ENCODE measurements around the gene AGAP5.
A peak's percentile ranks its signal among the peaks of the same experiment; 100 is the strongest.
"Not testable (repeated sequence)": the region's sequence is repeated elsewhere in the genome, so short reads cannot be mapped to it uniquely, and the experiment has no call there.

AGAP5 gene

GRCh38 chr10:73664156-73665040 lies 33.5 kb downstream of the AGAP5 start:
- H3K27me3 ChIP-seq (replicated peaks); DNase-seq; in situ Hi-C loops (cut with HindIII; ENCODE audit: low pct_ligation_motif_present, low sequenced_read_pairs); H3K4me3 ChIP-seq (ENCODE audit: low read depth, low read length); H3K27ac ChIP-seq; H3K36me3 ChIP-seq (replicated peaks): not testable (repeated sequence)

DNA sequence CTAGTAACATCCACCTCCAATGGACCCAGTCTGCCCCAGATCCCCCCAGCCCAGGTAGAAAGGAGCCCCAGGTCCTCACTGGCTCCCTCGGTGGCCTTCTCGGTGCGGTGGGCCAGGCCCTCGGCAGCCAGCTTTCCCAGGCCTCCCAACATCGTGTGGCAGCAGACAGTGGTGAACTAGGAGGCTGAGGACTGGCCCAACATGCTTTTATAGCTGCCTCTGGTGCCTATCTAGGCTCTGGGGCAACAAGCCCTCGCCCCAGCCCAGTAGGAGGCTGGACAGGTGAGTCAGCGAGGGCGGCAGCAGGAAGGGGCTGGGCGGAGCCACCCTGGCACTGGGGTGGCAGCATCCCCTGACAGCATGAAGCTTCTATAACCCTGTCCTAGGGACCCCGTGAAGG lies 34.3 kb downstream of the AGAP5 start:
- H3K27ac ChIP-seq; in situ Hi-C loops (cut with HindIII; ENCODE audit: low pct_ligation_motif_present, low sequenced_read_pairs); H3K36me3 ChIP-seq (replicated peaks); H3K27me3 ChIP-seq (replicated peaks); H3K4me3 ChIP-seq (ENCODE audit: low read depth, low read length); DNase-seq: not testable (repeated sequence)

GRCh38 chr10:73662705-73663104 lies 35.2 kb downstream of the AGAP5 start:
- DNase-seq; H3K36me3 ChIP-seq (replicated peaks); H3K27ac ChIP-seq; in situ Hi-C loops (cut with HindIII; ENCODE audit: low pct_ligation_motif_present, low sequenced_read_pairs); H3K4me3 ChIP-seq (ENCODE audit: low read depth, low read length); H3K27me3 ChIP-seq (replicated peaks): not testable (repeated sequence)

DNA sequence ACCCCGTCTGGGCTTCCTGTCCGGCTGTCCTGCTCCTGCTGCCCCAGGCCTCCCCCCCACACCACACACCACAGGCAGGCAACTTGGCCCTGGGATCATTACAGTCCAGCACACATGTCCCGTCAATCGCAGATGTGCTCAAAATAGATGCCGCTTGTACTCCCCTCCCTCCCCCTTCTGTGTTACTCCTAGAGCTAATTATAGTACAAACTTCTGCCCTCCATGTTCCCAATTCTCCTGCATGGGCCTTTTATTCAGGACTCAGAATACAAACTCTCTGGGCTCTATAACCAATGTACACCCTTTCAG lies 42.0 kb downstream of the AGAP5 start, which contains the start of gene SYNPO2L:
SYNPO2L (minus strand) TSS at position 40 of the 309 bp plus-strand sequence. CDS start 107 bp downstream, outside the sequence.
- TF ChIP-seq CTCF (IDR thresholded peaks at IDR 0.05; ENCODE audit: low read depth, low read length, missing control alignments), result no peak
- Histone ChIP-seq H3K27me3 (replicated peaks) (no peaks in the 10 kb centered on the region), H3K27ac (no peak within 1 kb of the TSS), H3K4me3 (ENCODE audit: low read depth, low read length) (no peak within 1 kb of the TSS), H3K36me3 (replicated peaks) (no peaks in the 10 kb centered on the region)
- in situ Hi-C loops (cut with HindIII; ENCODE audit: low pct_ligation_motif_present, low sequenced_read_pairs), result no loop called here
- no peak for DNase-seq

- no peaks in the 10 kb centered on the region for H3K36me3 ChIP-seq (replicated peaks)
- H3K27me3 ChIP-seq (replicated peaks), result no peaks in the 10 kb centered on the region
- H3K27ac ChIP-seq, result no peak overlapping the region
- no peak for TF ChIP-seq CTCF (IDR thresholded peaks at IDR 0.05; ENCODE audit: low read depth, low read length, missing control alignments)
- H3K4me3 ChIP-seq (ENCODE audit: low read depth, low read length), result no peak overlapping the region
- in situ Hi-C loops (cut with HindIII; ENCODE audit: low pct_ligation_motif_present, low sequenced_read_pairs), result no loop called here
- no peak for DNase-seq
Observed at GRCh38 chr10:73655257-73655989, 42.5 kb downstream of the AGAP5 start.

- no peaks in the 10 kb centered on the region for H3K27me3 ChIP-seq (replicated peaks)
- no peaks in the 10 kb centered on the region for H3K36me3 ChIP-seq (replicated peaks)
- peak; percentile 34 for DNase-seq
- TF ChIP-seq CTCF (IDR thresholded peaks at IDR 0.05; ENCODE audit: low read depth, low read length, missing control alignments), result peak; percentile 49
- no peak overlapping the region for H3K27ac ChIP-seq
- no peak overlapping the region for H3K4me3 ChIP-seq (ENCODE audit: low read depth, low read length)
- in situ Hi-C loops (cut with HindIII; ENCODE audit: low pct_ligation_motif_present, low sequenced_read_pairs), result no loop called here
Observed at GRCh38 chr10:73653701-73654100, 44.2 kb downstream of the AGAP5 start.

DNA sequence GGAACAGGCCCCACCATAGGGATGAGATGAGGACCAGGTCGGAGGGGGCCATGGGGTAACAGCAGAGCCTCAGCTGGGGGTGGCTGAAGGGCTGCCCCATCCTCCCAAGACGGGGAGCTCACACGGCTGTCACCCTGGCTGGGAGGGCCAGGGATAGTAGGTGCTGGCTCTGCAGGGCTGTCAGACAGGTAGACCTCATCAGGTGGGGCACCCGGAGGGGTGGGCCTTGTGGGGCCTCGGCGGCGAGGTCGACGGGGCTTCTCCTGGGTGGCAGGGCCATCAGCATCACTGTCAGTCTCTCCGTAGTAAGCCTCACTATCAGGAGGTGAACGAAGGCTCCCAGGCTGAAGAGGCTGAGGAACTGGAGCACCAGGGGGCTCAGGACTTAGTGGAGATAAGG lies 44.7 kb downstream of the AGAP5 start:
- Histone ChIP-seq H3K27ac (no peak overlapping the region), H3K27me3 (replicated peaks) (no peaks in the 10 kb centered on the region), H3K4me3 (ENCODE audit: low read depth, low read length) (no peak overlapping the region), H3K36me3 (replicated peaks) (no peaks in the 10 kb centered on the region)
- DNase-seq, result no peak
- in situ Hi-C loops (cut with HindIII; ENCODE audit: low pct_ligation_motif_present, low sequenced_read_pairs), result no loop called here
- no peak for TF ChIP-seq CTCF (IDR thresholded peaks at IDR 0.05; ENCODE audit: low read depth, low read length, missing control alignments)

Data from brain microvascular endothelial cell (primary cell).